Endothelial cell of umbilical vein (primary cell): Measurements from ENCODE around the gene SLC25A21. TPM values are rescaled to one million over a fixed set of nuclear protein-coding genes. Genes with fewer than 3 reads are reported as not detected.

Source experiments
- BruUV-seq: library from RNA; stranded (reverse); fragments of 400-500 nt; replicated peaks from 2 replicates; lab custom pipeline; 2021; lab: Mats Ljungman, UMichigan
- CTCF ChIA-PET: fragments of 300-600, 350-600 bp; sonication (Branson Sonifier 250); formaldehyde crosslinking; loops from one replicate; lab custom pipeline; 2021; ENCODE audit warnings: antibody characterized with exemption, inconsistent platforms; lab: Charles Lee
- POLR2A ChIA-PET: fragments of 300-600, 350-600 bp; sonication (Branson Sonifier 250); formaldehyde crosslinking; loops from one replicate; lab custom pipeline; 2021; ENCODE audit warnings: antibody characterized with exemption, inconsistent platforms; lab: Charles Lee
- DNase-seq: peaks from one replicate; pipeline ENCODE4 v3.0.0-alpha.2; 2011; ENCODE audit warnings: low read depth, low spot score
- FAIRE-seq: peaks from 2 replicates; lab custom pipeline; 2011; peaks lifted over from hg19 to GRCh38; lab: Jason Lieb, UNC
- H2AFZ ChIP-seq: 2 replicates; pipeline ENCODE4 v1.6.0; 2012; ENCODE audit warnings: low read depth, low read length, control low read depth, inconsistent platforms
- H3K27ac ChIP-seq: 2 replicates; pipeline ENCODE4 v1.5.1; 2011; ENCODE audit warnings: low read depth, mild to moderate bottlenecking, control low read depth, low read length, moderate library complexity; ENCODE audit not compliant: insufficient read depth
- H3K27me3 ChIP-seq, 2 experiments: 2 replicates each; pipeline versions ENCODE4 v1.6.0 to v1.6.1; 2011; ENCODE audit warnings: low read length in 2 of 2, mixed read lengths in 1 of 2; ENCODE audit not compliant: control insufficient read depth in 2 of 2, insufficient read depth in 2 of 2
- H3K36me3 ChIP-seq, 2 experiments: 2 replicates in 1 of 2; 3 replicates in 1 of 2; pipeline ENCODE4 v1.5.1; 2011; ENCODE audit warnings: low read length in 2 of 2, mild to moderate bottlenecking in 1 of 2, moderate library complexity in 1 of 2; ENCODE audit not compliant: control insufficient read depth in 2 of 2, insufficient read depth in 2 of 2; ENCODE audit errors: extremely low read depth in 1 of 2
- H3K4me1 ChIP-seq: 3 replicates; pipeline ENCODE4 v1.5.1; 2011; ENCODE audit warnings: mild to moderate bottlenecking, low read length; ENCODE audit not compliant: control insufficient read depth, insufficient read depth; ENCODE audit errors: extremely low read depth
- H3K4me2 ChIP-seq: 2 replicates; pipeline ENCODE4 v1.6.1; 2011; ENCODE audit warnings: low read length, control low read depth, mixed read lengths; ENCODE audit not compliant: insufficient read depth
- H3K4me3 ChIP-seq, 3 experiments: fragments of 200-600 bp in 1 of 3; sonication (generic), shearing (Covaris generic) in 1 of 3; replicated peaks in 1 of 3; 2 replicates each; pipeline ENCODE4 v1.5.1; 2011 to 2016; ENCODE audit warnings: control low read depth in 3 of 3, low read length in 3 of 3, mild to moderate bottlenecking in 2 of 3, inconsistent platforms in 1 of 3, low read depth in 1 of 3, moderate library complexity in 1 of 3; ENCODE audit not compliant: insufficient read depth in 1 of 3
- H3K79me2 ChIP-seq: 2 replicates; pipeline ENCODE4 v1.6.0; 2012; ENCODE audit warnings: low read length, inconsistent platforms; ENCODE audit not compliant: control insufficient read depth, insufficient read depth
- H3K9ac ChIP-seq: replicated peaks from 2 replicates; pipeline ENCODE3; 2011; ENCODE audit warnings: low read length, control low read depth; ENCODE audit not compliant: insufficient read depth; ENCODE audit errors: extremely low read depth
- H3K9me1 ChIP-seq: replicated peaks from 3 replicates; pipeline ENCODE4 v1.6.0; 2011; ENCODE audit warnings: mild to moderate bottlenecking, low read length; ENCODE audit not compliant: control insufficient read depth, insufficient read depth; ENCODE audit errors: extremely low read depth
- H3K9me3 ChIP-seq: replicated peaks from 2 replicates; pipeline ENCODE4 v1.5.1; 2012; ENCODE audit warnings: low read length, inconsistent platforms; ENCODE audit not compliant: control insufficient read depth, insufficient read depth
- H4K20me1 ChIP-seq: replicated peaks from 2 replicates; pipeline ENCODE3; 2011; ENCODE audit warnings: mild to moderate bottlenecking, low read length; ENCODE audit not compliant: control insufficient read depth, insufficient read depth; ENCODE audit errors: extremely low read depth
- CTCF ChIP-seq, 2 donors: IDR thresholded peaks; 1 replicate in 1 of 2; 2 replicates in 1 of 2; pipeline ENCODE4 v1.5.1; 2011; ENCODE audit warnings: low read length in 2 of 2, mild to moderate bottlenecking in 2 of 2, moderate library complexity in 2 of 2, control low read depth in 1 of 2, inconsistent platforms in 1 of 2, low read depth in 1 of 2; ENCODE audit not compliant: insufficient read depth in 1 of 2; ENCODE audit errors: extremely low read depth in 1 of 2
- EZH2 ChIP-seq: IDR thresholded peaks from 2 replicates; pipeline ENCODE4 v1.6.1; 2012; ENCODE audit warnings: borderline replicate concordance, low read depth, mild to moderate bottlenecking, moderate library complexity, low read length, inconsistent platforms; ENCODE audit not compliant: severe bottlenecking
- FOS ChIP-seq: IDR thresholded peaks from 2 replicates; pipeline ENCODE4 v1.6.1; 2011; ENCODE audit warnings: mild to moderate bottlenecking, low read length, moderate library complexity, borderline replicate concordance; ENCODE audit not compliant: insufficient read depth
- GATA2 ChIP-seq: IDR thresholded peaks from 2 replicates; pipeline ENCODE4 v1.7.0; 2011; ENCODE audit warnings: low read depth, mild to moderate bottlenecking, moderate library complexity, mixed read lengths, low read length; ENCODE audit not compliant: insufficient read length, insufficient read depth
- JUN ChIP-seq: IDR thresholded peaks from 2 replicates; pipeline ENCODE4 v1.6.1; 2011; ENCODE audit warnings: borderline replicate concordance, low read depth; ENCODE audit not compliant: insufficient read length, insufficient read depth
- MAX ChIP-seq: IDR thresholded peaks from 2 replicates; pipeline ENCODE4 v1.6.1; 2011; ENCODE audit not compliant: insufficient read depth, insufficient read length
- MYC ChIP-seq: IDR thresholded peaks from one replicate; pipeline ENCODE4 v1.6.1; 2011; ENCODE audit warnings: mild to moderate bottlenecking, low read depth, low read length
- POLR2A ChIP-seq: IDR thresholded peaks from 2 replicates; pipeline ENCODE4 v1.6.1; 2012; ENCODE audit warnings: low read depth, mild to moderate bottlenecking, control low read depth, low read length
- POLR2AphosphoS5 ChIP-seq: IDR thresholded peaks from 2 replicates; pipeline ENCODE4 v1.6.1; 2012; ENCODE audit warnings: low read depth, mild to moderate bottlenecking, control low read depth, low read length, moderate library complexity; ENCODE audit not compliant: insufficient read depth
- dilution Hi-C: fragments of 300-500 bp; cut with MboI; formaldehyde crosslinking; loops from one replicate; pipeline ENCODE4 v1.15.0; 2019; ENCODE audit warnings: low sequenced_read_pairs; ENCODE audit not compliant: extremely low pct_ligation_motif_present
- intact Hi-C: fragments of 100-400 bp; cut with micrococcal nuclease; formaldehyde crosslinking; loops from one replicate; pipeline ENCODE4 v1.10.0; 2022
- polyA plus RNA-seq, 4 experiments: library from polyadenylated mRNA; depleted of rRNA in 3 of 4; stranded (reverse) in 3 of 4; unstranded in 1 of 4; fragments of >200 nt; gene quantifications; 2 replicates each; pipeline versions ENCODE4 v1.2.1 to v1.2.3, GENCODE V29; 2011 to 2012; ENCODE audit warnings: missing spikeins in 1 of 4
- total RNA-seq: library from RNA; stranded (reverse); gene quantifications from 2 replicates; pipeline ENCODE4 v1.2.3, GENCODE V29; 2021

Gene SLC25A21
- total and polyA plus RNA-seq, 2 donors (not counting 3 experiments of a cell fraction or from before 2014, with no cell fraction given): 0.98 to 1.4 TPM

GRCh38 chr14:37082449-37082848 lies 90.0 kb downstream of the SLC25A21 start:
- BruUV-seq: no TSS peak
- CTCF ChIA-PET: no interaction called here

More at GRCh38 chr14:37082449-37082848, 90.0 kb downstream of the SLC25A21 start:
- Histone ChIP-seq H3K36me3 (no peaks in the 10 kb centered on the region), H3K27ac (no peak overlapping the region), H3K9ac (no peak overlapping the region), H3K9me1 (no peaks in the 10 kb centered on the region), H3K9me3 (no peaks in the 10 kb centered on the region), H3K4me2 (no peak overlapping the region), H3K4me3 (no peak overlapping the region), H2AFZ (no peak overlapping the region), H3K27me3 (no peaks in the 10 kb centered on the region), H3K4me1 (no peaks in the 10 kb centered on the region), H4K20me1 (no peaks in the 10 kb centered on the region), H3K79me2 (no peaks in the 10 kb centered on the region)
- POLR2A ChIA-PET: no interaction called here
- FAIRE-seq (no peak), DNase-seq (no peak)
- TF ChIP-seq FOS (no peak), MAX (no peak), JUN (no peak), GATA2 (no peak), POLR2A (no peak), EZH2 (no peak), POLR2AphosphoS5 (no peak), CTCF (IDR thresholded peaks at IDR 0.05; ENCODE audit: extremely low read depth in 1 of 2, insufficient read depth in 1 of 2, low read depth in 1 of 2, low read length in 2 of 2) (no peak), MYC (no peak)
- intact Hi-C loops (no loop called here), dilution Hi-C loops (no loop called here)
